Transverse colon (tissue), 3 donors: ENCODE results near the gene TRIM69.

Experiments used
- EP300 ChIP-seq: sonication (generic); formaldehyde crosslinking; IDR thresholded peaks from one replicate; pipeline ENCODE4 v1.6.1; 2017; ENCODE audit warnings: antibody characterized with exemption, low read depth
- POLR2A ChIP-seq: fragments of 450-650 bp; IDR thresholded peaks from one replicate; pipeline ENCODE4 v1.6.1; 2016; ENCODE audit warnings: antibody characterized with exemption, mild to moderate bottlenecking, moderate library complexity
- TF ChIP-seq, protein P1 (sequence below), 5 experiments: fragments of 200-600 bp in 3 of 5; fragments of 450-650 bp in 2 of 5; sonication (generic) in 3 of 5; IDR thresholded peaks; 1 replicate in 2 of 5; 2 replicates in 3 of 5; pipeline ENCODE4 v1.5.1; 2016 to 2017; ENCODE audit warnings: antibody characterized with exemption in 5 of 5, inconsistent platforms in 3 of 5, mild to moderate bottlenecking in 2 of 5, moderate library complexity in 1 of 5

DNA sequence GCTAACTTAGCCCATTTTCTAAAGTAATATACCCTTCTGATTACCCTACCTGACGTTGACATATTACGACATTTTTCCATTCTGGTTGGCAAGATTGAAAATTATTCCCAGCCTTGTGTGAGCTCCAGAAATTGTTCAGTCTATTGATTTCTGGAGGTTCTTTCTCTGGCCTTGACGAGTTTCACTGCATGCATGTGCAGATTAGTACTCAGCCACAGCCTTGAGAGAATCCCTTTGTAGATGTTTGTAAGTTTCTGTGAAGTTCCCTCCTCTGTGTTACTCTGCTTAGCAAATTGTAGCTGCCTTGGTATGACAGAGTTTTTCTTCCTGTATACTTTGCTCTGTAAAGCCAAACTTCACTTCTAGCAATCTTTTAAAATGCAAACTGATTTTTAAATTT, 27.5 kb downstream of the TRIM69 start:
- TF ChIP-seq, protein P1, sequence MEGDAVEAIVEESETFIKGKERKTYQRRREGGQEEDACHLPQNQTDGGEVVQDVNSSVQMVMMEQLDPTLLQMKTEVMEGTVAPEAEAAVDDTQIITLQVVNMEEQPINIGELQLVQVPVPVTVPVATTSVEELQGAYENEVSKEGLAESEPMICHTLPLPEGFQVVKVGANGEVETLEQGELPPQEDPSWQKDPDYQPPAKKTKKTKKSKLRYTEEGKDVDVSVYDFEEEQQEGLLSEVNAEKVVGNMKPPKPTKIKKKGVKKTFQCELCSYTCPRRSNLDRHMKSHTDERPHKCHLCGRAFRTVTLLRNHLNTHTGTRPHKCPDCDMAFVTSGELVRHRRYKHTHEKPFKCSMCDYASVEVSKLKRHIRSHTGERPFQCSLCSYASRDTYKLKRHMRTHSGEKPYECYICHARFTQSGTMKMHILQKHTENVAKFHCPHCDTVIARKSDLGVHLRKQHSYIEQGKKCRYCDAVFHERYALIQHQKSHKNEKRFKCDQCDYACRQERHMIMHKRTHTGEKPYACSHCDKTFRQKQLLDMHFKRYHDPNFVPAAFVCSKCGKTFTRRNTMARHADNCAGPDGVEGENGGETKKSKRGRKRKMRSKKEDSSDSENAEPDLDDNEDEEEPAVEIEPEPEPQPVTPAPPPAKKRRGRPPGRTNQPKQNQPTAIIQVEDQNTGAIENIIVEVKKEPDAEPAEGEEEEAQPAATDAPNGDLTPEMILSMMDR (IDR thresholded peaks at IDR 0.05) = no peak
- no peak for TF ChIP-seq EP300
- TF ChIP-seq POLR2A = no peak
